HG02610 (cell line): ENCODE measurements around the gene GATC.
"Not testable (repeated sequence)": the region's sequence is repeated elsewhere in the genome, so short reads cannot be mapped to it uniquely, and the experiment has no call there.

Experiments used
- ATAC-seq: cut with Tn5 transposase; IDR thresholded peaks from one replicate; pipeline ENCODE4 v1.9.1; 2021; ENCODE audit warnings: mild to moderate bottlenecking, moderate library complexity; ENCODE audit not compliant: unreplicated experiment

The GATC gene

DNA sequence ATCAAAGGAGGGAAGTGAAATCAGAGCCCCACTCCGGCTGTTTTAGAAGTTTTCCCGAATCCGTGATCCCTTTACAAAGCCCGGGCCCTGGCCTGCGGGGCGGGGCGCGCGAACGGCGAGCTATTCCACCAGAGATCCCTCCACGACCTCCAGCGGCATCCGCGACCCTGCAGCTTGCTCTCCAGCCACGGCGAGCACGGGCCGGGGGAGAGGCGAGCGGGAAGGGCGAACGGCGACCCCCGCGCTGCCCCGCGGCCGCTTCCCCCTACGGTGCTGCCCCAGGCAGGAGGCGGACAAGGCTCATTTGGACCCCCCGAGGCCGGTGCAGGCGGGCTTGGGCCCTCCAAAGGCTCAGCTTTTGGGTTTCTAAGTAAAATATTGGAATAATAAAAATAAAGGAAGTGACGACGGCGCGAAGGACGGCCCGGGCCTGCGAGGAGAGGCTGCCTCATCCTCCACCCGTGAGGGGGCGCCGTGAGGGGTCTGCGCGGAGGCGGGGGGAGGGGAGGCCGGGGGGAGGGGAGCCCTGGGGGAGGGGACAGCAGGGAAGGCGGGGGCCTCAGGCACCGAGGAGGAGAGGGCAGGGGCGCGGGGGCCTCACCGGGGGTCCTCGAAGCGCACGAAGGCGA is 22.7 kb downstream of the GATC start:
- peak; percentile 18 for ATAC-seq

DNA sequence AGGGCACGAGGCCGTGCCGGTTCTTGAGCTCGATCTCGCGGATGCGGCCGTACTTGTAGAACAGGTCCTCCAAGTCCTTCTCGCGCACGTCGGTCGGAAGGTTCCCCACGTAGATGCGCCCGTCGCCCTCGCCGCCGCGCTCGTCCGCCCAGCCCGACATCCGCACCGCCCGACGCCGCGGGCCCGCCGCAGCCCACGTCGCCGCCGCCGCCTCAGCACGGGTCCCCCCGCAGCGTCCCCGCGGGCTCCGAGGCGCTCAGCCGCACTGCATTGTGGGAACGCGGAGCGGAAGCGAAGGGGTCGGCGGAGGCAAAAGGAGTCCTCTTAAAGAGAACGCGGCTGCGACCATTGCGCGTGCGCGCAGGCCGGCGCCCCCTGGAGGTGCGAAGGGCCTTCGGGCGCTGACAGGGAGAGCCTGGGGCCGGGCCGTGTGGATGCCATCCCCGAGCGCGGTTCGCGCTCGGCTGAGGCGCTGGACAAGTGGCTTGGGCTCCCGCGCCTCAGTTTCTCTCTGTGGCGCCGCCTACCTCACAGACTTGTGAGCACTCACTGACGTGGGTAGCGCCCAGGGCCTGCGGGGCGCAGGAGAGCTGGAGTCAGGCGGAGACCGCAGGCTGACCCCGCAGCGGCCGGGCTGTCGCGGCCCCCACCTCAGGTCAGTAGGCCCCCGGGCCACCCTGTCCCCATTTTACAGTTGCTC is 23.4 kb downstream of the GATC start, which contains the start of gene SRSF9:
TSS of gene SRSF9 (minus strand) at position 299 of the 700 bp plus-strand sequence. CDS start at position 160, 139 bp downstream.
- ATAC-seq, result peak; percentile 85

DNA sequence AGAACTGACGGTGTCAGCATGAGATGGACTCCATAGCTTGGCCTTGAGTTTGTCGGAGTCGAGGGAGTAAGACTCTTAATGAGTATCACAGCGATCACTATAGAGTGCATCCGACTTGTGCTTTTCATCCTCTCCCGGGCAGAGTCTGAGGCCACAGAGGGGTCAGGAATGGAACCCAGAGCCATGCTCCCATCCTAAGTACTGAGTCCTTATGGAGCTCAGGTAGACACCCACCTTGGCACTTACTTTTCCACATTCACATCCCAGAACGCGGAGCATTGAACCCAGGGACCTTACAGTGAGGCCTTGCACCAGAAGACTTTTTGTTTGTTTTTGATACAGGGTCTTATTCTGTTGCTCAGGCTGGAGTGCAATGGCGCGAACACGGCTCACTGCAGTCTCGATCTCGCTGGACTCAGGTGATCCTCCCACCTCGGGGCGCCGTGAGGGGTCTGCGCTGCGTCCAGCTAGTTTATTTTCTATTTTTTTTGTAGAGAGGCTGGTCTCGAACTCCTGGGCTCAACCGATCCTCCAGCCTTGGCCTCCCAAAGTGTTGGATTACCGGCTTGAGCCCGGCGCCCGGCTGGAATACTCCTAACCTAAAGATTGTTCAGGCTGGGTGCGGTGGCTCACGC is 24.0 kb downstream of the GATC start:
- ATAC-seq, result peak; percentile 8

DNA sequence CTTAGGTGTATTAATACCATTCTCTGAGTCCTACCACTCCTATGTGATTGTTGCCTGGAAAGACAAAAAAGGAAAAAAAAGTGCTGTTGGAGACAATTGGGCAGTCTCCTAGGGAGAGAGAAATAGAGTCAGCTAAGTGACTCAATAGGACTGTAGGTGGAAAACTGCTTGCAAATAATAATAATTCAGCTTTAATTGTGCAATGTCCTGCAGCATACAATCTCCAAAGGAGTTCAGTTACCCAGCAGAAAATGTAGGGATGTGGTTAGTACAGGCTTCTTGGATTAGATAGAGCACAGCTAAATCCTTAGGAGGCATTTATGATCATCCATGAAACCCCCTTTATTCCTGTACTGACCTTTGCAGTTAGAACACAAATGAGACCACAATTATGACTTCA is 26.3 kb downstream of the GATC start:
- ATAC-seq, result no peak

DNA sequence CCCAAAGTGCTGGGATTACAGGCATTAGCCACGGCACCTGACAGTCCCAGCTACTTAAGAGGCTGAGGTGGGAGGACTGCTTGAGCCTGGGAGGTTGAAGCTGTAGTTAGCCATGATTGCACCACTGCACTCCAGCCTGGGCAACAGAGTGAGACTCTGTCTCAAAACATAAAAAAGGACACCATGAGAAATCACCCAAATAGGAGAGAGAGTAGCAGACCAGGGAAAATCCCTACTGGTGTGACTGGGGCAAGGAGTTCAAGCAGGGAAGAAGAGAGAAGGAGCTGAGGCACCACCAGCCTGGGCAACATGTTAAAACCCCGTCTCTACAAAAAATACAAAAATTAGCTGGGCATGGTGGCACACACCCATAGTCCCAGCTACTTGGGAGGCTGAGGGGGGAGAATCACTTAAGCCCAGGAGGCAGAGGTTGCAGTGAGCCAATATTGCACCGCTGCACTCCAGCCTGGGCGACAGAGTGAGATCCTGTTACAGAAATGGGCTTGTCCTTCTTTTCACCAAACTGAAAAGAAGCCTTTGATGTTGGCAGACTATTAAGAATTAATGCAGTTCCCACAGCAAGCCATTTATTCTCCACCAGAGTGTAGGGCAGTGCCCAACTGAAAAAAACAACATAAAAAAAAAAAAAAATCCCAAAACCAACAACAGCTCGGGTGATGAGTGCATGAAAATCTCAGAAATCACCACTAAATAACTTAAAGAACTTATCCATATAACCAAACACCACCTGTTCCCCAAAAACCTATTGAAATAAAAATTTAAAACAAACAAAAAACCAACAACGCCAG is 27.8 kb downstream of the GATC start:
- no peak for ATAC-seq

DNA sequence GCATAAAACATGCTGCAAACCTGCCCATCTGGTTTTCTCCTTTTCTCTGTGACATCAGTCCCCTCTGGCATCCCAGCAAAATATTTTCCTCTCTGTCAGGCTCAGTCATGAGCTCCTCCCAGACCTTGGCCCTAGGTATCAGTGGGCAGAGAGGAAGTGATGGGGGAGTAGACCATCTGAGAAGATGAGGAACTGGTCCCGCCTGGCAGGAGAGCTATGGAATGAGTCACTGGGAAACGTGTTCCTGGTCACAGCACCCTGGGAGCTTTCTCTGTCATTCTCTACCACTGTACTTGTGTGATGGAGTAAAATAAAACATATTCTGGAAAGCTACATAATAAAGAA is 28.3 kb downstream of the GATC start:
- no peak for ATAC-seq

DNA sequence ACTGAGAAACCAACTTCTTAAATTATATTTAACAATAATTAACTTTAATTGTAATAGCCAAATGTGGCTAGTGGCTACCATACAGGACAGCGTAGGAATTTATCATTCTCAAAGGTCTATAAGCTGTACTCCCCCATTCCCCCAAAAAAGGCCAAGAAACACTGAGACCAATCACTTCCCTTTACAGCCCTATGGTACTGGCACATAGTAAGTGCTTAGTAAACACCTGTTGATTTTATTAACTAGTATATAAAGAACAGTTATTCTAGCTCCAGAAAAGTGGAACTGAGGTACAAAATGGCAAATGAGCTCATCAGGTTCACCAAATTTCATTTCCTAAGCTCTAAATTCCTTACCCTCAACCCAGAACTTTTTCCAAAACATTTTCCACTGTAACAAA is 29.4 kb downstream of the GATC start:
- no peak for ATAC-seq

DNA sequence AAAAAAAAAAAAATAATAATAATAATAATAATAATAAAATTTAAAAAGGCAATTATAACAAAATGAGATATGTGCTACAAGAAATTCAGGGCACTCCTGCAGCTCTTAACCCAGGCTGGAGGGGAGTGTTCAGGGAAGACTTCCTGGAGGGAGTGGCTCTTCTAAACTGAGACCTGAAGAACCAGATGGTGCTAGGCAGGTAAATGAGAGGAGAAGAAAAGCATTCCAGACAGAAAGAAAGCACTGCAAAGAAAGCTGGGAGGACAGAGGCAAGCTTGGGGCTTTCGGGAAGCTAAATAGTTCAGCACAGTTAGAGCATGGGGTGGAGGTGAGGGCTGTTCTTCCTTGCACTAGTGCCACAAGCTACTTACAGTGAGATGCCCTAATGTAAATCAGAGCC is 33.2 kb downstream of the GATC start:
- ATAC-seq, result no peak

DNA sequence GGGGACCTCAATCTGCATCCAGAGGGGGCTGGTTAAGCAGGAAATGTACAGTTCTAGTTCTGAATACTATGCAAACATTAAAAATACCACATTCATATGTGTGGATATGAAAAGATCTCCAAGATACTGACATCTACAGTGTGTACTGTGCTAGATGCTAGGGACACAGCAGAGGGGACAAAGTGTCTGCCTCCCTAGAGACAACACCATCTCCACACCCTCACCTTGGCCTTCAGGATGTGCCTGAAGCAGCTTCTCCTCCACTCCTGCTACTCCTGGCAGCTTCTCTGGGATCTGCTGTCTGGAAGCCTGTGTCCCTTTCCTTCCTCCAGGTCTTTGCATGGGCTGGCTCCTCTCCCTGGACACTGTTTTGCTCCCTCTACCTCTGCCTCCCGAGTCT is 34.0 kb downstream of the GATC start:
- ATAC-seq, result no peak

DNA sequence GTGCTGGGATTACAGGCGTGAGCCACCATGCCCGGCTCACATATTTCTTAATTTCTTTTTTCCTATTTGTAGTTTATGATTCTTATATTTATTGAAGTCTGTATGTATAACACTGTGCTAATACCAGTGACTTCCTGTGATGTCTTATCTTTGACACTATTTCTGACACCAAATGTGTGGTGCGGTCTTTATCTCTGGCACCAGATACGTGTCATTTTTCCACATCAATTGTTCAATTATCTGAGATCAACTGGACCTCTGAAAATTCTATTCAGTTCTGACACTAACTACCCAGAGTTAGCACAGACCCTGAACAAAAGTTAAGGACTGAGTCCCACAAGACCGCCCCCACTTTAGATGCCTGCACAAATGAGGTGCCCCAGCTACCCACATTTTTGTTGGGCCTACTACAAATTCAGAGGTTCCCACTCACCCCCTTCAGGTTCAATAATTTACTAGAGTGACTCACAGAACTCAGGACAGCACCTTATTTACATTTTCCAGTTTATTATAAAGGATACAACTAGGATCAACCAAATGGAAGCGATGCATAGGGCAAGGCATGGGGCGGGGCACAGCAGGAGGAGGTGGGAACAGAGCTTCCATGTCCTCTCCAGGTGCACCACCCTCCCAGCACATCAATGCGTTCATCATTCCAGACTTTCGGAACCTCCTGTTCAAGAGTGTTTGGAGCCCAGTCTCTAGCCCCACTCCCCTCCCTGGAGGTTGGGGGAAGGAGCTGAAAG is 35.0 kb downstream of the GATC start:
- no peak for ATAC-seq

DNA sequence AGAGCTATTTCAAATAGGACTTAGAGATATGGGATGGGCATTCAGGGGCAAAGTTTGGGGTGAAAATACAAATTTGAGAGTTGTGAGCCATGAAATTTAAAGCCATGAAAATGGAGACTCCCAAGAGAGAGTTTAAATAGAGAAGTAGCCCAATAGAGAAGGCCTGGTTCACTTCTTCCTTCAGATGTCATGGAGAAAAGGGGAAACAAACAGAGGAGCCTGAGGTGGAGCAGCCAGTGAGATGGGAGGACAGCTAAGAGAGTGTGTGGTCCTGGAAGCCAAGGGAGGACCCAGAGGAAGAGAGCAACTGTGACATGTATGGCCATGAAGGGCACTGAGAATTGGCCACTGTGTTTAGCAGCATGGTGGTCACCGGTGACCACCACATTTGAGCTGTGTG is 37.4 kb downstream of the GATC start:
- no peak for ATAC-seq

DNA sequence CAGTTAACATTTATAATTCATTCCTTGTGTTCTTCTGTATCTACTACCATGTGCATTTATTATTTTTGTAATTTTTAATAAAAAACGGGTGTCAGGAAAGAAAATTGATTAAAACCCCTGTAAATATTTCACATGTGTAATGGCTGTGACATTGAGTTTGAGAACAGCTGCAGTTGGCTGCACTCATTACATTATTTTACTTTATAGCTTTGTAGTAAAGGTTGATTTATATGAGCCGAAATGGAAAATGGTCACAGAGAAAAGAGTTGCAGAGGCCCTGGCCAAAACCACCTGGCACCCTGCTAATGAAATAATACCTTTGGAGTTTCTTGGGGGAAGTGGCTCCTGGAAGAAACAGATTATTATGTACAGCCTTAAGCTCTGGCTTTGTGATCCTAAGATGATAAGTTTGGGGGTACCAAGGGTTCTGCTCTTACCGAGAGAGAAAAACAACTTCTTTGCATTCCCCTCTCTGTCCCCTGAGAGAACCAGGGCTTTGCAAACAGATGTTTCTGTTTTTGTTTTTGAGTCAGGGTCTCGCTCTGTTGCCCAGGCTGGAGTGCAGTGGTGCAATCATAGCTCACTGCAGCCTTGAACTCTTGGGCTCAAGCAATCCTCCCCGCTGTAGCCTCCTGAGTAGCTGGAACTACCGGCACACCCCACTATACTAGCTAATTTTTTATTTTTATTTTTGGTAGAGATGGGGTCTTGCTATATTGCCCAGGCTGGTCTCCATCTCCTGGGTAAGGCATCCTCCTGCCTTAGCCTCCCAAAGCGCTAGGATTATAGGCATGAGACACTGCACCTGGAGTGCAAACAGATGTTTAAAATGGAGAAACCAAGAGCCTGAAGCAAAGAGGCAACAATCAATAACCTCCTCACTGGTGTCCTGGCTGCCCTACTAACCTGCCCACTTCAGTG is 40.0 kb downstream of the GATC start:
- no peak for ATAC-seq

DNA sequence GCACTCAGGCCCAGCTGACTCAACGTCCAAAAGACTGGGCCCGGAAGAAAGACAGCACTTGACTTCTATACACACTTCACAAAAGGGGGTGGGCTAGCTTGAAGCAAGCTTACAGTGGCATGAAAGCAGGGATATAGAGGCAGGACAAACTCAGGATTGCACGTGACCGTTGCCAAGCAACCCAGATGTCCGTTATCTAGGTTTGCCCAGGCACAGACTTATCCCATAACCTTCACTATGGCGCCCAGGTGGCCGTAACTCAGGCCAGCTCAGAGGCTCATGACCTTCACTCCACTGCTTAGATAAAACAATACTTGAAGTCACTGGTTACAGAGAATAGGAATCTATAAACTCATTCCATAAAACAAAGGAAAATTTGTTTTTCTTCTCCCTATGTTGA is 41.3 kb downstream of the GATC start:
- ATAC-seq, result not testable (repeated sequence)

DNA sequence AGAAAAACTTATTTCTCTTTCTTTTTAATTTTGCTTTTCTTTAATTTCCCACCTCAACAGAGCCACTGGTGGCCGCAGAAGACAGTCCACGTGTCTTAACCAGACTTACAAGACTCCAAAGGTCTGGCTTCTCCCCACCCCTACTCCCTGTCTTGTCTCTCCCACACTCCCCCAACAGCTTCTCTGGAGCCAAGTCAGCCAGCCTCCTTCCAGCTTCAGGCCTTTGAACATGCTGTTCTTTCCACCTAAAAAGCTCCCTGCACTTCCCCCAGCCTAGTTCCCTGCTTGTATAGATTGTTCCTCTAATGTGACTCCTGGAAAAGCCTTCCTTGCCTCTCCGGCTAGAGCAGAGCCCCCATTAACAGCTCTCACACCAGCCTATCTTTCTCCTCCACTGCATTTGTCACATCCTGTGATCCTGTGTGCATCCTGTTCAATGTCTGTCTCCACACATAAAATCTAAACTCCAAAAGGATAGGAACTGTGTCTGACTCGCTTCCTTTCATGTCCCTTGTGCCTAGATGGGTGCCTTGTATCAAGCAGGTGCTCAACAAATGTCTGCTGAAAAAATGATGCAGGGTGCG is 41.9 kb downstream of the GATC start:
- no peak for ATAC-seq

DNA sequence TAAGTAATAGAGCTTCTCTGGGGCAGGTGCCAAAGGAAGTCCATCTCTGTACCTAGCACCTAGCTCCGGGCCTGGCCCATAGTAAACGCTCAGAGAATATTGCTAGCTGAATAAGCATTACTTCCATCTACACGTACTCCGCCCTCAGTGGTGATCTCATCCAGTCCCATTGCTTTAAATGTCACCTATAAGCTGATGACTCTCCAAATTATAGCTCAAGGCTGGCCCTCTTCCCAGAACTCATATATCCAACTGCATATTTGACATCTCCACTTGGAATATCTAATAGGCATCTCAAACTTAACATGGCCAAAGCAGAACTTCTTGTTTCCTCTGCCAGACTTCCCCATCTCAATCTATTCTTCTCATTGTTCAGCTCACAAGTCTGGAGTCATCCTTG is 42.8 kb downstream of the GATC start:
- ATAC-seq, result no peak

DNA sequence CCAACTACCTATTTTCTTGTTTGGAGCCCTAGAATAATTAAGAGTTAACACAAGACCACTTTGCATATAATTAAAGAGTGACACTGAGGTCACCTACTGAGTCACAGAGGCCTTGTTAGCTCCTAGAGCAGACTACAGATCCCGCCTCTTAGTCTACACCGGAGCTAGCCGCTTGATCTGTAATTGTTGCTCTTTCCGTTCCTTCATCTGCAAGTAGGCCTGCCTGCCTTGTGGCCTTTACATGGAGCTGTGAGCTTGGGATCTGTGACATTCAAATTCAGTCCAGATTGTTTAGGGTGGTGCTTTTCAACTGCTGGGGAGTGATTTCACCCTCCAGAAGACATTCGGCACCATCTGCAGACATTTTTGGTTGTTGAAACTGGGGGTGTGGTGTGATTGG is 44.1 kb downstream of the GATC start:
- ATAC-seq, result no peak

DNA sequence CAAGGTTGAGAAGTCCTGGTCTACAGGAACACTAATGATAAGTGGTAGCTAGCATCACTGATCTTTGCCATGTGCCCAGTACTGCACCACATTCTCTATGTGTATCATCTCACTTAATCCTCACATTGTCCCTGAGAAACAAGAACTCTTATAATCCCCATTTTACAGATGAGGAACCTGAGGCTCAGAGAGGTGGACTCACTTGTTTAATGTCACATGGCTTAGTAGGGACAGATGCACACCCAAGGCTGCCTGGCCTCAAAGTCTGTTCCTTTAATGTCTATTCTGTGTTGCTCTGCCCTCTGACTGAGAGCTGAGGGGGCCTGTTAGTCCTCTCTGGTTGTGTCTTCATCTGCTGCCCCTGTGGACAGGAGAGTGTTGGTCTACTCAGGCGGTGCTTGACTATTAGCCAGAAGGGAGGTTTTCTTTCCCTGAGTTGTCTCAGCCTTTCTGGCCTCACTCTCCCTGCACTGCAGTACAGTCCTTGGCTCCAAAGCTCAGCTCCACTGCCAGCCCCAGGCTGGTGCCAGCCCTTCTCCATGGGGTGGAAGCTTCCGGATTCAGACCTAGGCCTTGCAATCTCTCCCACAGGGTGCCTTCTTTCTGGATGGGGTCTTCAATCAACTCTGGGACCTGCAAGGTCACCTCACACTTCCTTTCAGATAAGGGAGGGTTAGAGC is 44.7 kb downstream of the GATC start:
- no peak for ATAC-seq

DNA sequence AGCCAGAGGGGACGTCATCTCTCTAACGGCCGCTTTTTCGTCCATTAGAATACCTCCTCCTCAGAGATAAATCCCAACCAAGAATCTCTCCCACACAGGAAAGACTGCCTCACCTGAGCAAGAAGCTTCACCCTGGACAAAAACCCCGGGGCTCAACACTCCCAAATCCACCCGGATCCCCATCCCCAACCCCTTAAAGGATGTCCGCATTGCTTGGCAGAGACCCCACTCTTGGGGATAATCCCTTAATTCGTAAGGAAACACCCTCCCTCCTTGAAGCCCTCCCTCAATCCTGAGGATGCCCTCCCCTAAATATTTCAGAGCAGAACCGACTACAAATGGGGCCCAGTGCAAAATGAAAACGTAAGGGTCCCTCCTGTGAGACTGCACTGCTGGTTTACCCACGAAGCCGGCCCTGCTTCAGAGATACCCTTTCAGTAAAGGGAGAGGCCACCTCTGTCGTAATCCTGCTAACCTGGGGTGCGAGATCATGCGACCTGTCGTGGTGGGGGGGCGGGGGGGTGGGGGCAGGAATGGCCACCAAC is 49.0 kb downstream of the GATC start:
- peak; percentile 2 for ATAC-seq
